Uterus (tissue), 2 donors: ENCODE data around the gene MCL1.

Experiments used
- POLR2A ChIP-seq, 2 donors: fragments of 450-650 bp; IDR thresholded peaks; one replicate each; pipeline ENCODE4 v1.6.1; 2016; ENCODE audit warnings: antibody characterized with exemption in 2 of 2, mild to moderate bottlenecking in 1 of 2, moderate library complexity in 1 of 2
- TF ChIP-seq, protein P1 (sequence below), 4 experiments: fragments of 200-600 bp in 2 of 4; fragments of 450-650 bp in 2 of 4; sonication (generic) in 2 of 4; IDR thresholded peaks; one replicate each; pipeline ENCODE4 v1.5.1; 2016 to 2019; ENCODE audit warnings: antibody characterized with exemption in 4 of 4, mild to moderate bottlenecking in 2 of 4, moderate library complexity in 1 of 4

DNA sequence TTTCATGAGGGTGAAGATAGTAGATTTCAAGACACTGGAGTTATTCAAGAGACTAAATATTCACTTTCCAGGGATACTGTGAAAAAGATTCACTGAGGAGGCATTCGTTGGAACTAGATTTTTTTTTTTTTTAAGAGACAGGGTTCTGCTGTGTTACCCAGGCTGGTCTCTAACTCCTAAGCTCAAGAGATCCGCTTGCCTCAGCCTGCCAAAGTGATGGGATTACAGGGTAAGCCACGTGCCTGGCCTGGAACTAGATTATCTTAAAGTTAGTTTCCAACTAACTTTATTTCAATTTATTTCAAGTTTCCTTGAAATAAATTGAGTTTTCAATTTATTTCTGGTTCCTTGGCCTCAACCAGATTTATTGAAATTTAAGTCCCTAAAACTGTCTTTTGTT is 24.3 kb upstream of the MCL1 start:
- TF ChIP-seq, protein P1, sequence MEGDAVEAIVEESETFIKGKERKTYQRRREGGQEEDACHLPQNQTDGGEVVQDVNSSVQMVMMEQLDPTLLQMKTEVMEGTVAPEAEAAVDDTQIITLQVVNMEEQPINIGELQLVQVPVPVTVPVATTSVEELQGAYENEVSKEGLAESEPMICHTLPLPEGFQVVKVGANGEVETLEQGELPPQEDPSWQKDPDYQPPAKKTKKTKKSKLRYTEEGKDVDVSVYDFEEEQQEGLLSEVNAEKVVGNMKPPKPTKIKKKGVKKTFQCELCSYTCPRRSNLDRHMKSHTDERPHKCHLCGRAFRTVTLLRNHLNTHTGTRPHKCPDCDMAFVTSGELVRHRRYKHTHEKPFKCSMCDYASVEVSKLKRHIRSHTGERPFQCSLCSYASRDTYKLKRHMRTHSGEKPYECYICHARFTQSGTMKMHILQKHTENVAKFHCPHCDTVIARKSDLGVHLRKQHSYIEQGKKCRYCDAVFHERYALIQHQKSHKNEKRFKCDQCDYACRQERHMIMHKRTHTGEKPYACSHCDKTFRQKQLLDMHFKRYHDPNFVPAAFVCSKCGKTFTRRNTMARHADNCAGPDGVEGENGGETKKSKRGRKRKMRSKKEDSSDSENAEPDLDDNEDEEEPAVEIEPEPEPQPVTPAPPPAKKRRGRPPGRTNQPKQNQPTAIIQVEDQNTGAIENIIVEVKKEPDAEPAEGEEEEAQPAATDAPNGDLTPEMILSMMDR (IDR thresholded peaks at IDR 0.05): no peak
- TF ChIP-seq POLR2A (IDR thresholded peaks at IDR 0.05): no peak
